Effector memory CD8-positive, alpha-beta T cell (primary cell): ENCODE measurements around the gene HLA-DQA2.
"Not testable (repeated sequence)": the region's sequence is repeated elsewhere in the genome, so short reads cannot be mapped to it uniquely, and the experiment has no call there.

Experiments used
- ATAC-seq: fragments of 150-1000 bp; cut with Tn5 transposase; replicated peaks from 2 replicates; pipeline ENCODE4 v1.10.0; 2021; ENCODE audit warnings: mild to moderate bottlenecking, moderate library complexity
- DNase-seq, 3 experiments: peaks; one replicate each; pipeline ENCODE4 v3.0.0; 2021
- H3K27ac Mint-ChIP-seq, 2 donors: one replicate each; pipeline ENCODE4 v1.8.0; 2022; ENCODE audit warnings: mild to moderate bottlenecking in 2 of 2, mixed read lengths in 2 of 2, moderate library complexity in 2 of 2
- H3K27me3 Mint-ChIP-seq, 2 donors: one replicate each; pipeline ENCODE4 v1.8.0; 2022; ENCODE audit warnings: mixed read lengths in 2 of 2
- H3K36me3 Mint-ChIP-seq: one replicate; pipeline ENCODE4 v1.8.0; 2022; ENCODE audit warnings: mild to moderate bottlenecking, moderate library complexity, mixed read lengths; ENCODE audit not compliant: insufficient read depth
- H3K4me1 Mint-ChIP-seq, 2 donors: one replicate each; pipeline ENCODE4 v1.8.0; 2022; ENCODE audit warnings: low read depth in 2 of 2, mixed read lengths in 2 of 2
- H3K4me3 Mint-ChIP-seq, 2 donors: one replicate each; pipeline ENCODE4 v1.8.0; 2022; ENCODE audit warnings: mild to moderate bottlenecking in 2 of 2, mixed read lengths in 2 of 2, moderate library complexity in 2 of 2
- H3K9me3 Mint-ChIP-seq, 2 donors: one replicate each; pipeline ENCODE4 v1.8.0; 2022; ENCODE audit warnings: mixed read lengths in 2 of 2
- total RNA-seq, 9 experiments: gene quantifications; one replicate each; lab custom pipeline; 2026; lab: John Stamatoyannopoulos, UW

The HLA-DQA2 gene
- 0 to 2.0 (median 0.12) reads per million in 9 experiments for total RNA-seq

GRCh38 chr6:32741031-32741960 lies at the start of gene HLA-DQA2:
Gene HLA-DQA2 (plus strand): TSS chr6:32741391. CDS start chr6:32741444, 53 bp downstream.
- ATAC-seq (no peak), DNase-seq (no peak)
- Mint-ChIP-seq H3K27ac (peak within 1 kb of the TSS in 1 of 2 donors; percentile 41), H3K27me3 (peaks cover 70 to 73% of the 10 kb centered on the region in 2 donors), H3K4me1 (no peaks in the 10 kb centered on the region), H3K4me3 (no peak within 1 kb of the TSS), H3K9me3 (no peaks in the 10 kb centered on the region), H3K36me3 (peaks cover 3% of the 10 kb centered on the region)

DNA sequence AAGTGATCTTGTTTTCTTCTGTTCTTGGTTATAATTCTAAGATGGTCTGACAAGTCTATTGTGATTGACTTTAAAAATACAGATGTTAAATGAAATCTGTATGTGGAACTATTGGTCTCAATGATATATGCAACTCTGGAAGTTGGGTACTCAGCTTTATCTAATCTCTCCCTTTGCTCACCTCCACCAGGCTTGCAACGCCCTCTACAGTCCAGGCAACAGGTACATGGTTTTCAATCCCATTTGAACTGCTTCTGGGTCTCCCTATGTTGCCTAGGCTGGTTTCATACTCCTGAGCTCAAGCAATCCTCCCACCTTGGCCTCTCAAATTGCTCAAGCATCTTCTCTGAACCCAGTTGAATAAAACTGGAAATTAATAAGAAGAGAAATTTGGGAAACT lies 49.2 kb upstream of the HLA-DQA2 start:
- peaks cover 3 to 16% of the 10 kb centered on the region in 2 donors for H3K4me1 Mint-ChIP-seq
- no peak overlapping the region for H3K27ac Mint-ChIP-seq
- H3K4me3 Mint-ChIP-seq = no peak overlapping the region
- H3K27me3 Mint-ChIP-seq = peaks cover 22 to 44% of the 10 kb centered on the region in 2 donors
- H3K9me3 Mint-ChIP-seq = no peaks in the 10 kb centered on the region
- no peaks in the 10 kb centered on the region for H3K36me3 Mint-ChIP-seq
- peak; percentile 58 to 65 (median 62) for DNase-seq
- peak; percentile 94 for ATAC-seq

GRCh38 chr6:32697031-32697430 lies 44.2 kb upstream of the HLA-DQA2 start:
- Mint-ChIP-seq H3K27me3 (peaks cover 58 to 78% of the 10 kb centered on the region in 2 donors), H3K4me3 (no peak overlapping the region), H3K36me3 (no peaks in the 10 kb centered on the region), H3K9me3 (no peaks in the 10 kb centered on the region), H3K27ac (no peak overlapping the region), H3K4me1 (peaks cover 0 to 2% of the 10 kb centered on the region in 2 donors)
- ATAC-seq (no peak), DNase-seq (no peak)

GRCh38 chr6:32700391-32701040 lies 40.7 kb upstream of the HLA-DQA2 start:
- no peaks in the 10 kb centered on the region for H3K4me1 Mint-ChIP-seq
- H3K4me3 Mint-ChIP-seq = no peak overlapping the region
- peak; percentile 17 to 39 (median 26) for DNase-seq
- ATAC-seq = peak; percentile 59
- H3K27me3 Mint-ChIP-seq = peaks cover 54 to 66% of the 10 kb centered on the region in 2 donors
- H3K36me3 Mint-ChIP-seq = no peaks in the 10 kb centered on the region
- H3K9me3 Mint-ChIP-seq = no peaks in the 10 kb centered on the region
- no peak overlapping the region for H3K27ac Mint-ChIP-seq

DNA sequence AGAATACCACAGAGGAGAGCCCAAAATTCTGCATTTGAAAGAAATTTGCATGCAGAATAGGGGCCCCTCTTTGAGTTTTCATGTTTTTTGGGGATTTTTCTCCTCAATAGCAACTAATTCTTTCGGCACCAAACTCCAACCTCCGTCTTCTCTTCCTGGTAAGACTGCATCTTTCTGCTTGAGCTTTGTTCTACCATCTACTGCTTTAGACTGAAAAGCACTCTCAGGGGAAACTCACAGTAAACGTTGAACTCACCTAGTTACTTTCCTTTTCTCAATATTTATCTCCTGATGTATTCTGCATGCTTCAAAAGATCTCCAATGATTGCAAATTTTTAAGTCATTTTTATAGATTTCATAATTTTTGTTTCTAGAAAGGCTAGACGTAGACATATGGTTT lies 37.8 kb upstream of the HLA-DQA2 start:
- no peaks in the 10 kb centered on the region for H3K4me1 Mint-ChIP-seq
- ATAC-seq (no peak), DNase-seq (no peak)
- no peaks in the 10 kb centered on the region for H3K9me3 Mint-ChIP-seq
- no peak overlapping the region for H3K27ac Mint-ChIP-seq
- no peaks in the 10 kb centered on the region for H3K36me3 Mint-ChIP-seq
- H3K27me3 Mint-ChIP-seq = peaks cover 46 to 48% of the 10 kb centered on the region in 2 donors
- no peak overlapping the region for H3K4me3 Mint-ChIP-seq

DNA sequence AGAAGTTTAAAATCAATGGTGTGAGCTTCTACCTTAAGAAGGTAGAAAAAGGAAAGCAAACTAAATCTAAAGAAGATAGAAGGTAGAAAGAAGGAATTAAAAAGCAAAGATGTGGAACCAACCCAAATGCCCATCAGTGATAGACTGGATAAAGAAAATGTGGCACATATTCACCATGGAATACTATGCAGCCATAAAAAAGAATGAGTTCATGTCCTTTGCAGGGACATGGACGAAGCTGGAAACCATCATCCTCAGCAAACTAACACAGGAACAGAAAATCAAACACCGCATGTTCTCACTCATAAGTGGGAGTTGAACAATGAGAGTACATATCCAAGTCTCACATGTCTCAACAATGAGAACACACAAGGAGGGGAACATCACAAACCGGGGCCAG lies 36.0 kb upstream of the HLA-DQA2 start:
- H3K27ac Mint-ChIP-seq, H3K4me3 Mint-ChIP-seq, DNase-seq, H3K4me1 Mint-ChIP-seq, H3K36me3 Mint-ChIP-seq, ATAC-seq, H3K9me3 Mint-ChIP-seq: not testable (repeated sequence)
- peaks cover 36 to 37% of the 10 kb centered on the region in 2 donors for H3K27me3 Mint-ChIP-seq

DNA sequence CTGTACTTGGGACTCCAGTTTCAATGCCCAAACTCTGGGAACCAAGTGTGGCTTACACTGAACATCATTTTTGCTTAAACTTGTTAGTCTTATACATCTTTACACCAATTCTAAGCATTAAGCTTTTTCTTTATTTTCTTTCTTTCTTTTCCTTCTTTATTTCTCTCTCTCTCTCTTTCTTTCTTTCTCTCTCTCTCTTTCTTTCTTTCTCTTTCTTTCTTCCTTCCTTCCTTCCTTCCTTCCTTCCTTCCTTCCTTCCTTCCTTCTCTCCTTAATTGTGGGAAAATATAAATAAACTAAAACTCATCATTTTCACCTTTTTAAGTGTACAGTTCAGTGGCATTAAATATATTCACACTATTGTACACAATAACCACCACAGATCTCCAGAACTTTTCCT lies 31.6 kb upstream of the HLA-DQA2 start:
- peaks cover 0 to 2% of the 10 kb centered on the region in 2 donors for H3K27me3 Mint-ChIP-seq
- no peaks in the 10 kb centered on the region for H3K36me3 Mint-ChIP-seq
- ATAC-seq = no peak
- no peak overlapping the region for H3K4me3 Mint-ChIP-seq
- H3K9me3 Mint-ChIP-seq = no peaks in the 10 kb centered on the region
- DNase-seq = no peak
- no peak overlapping the region for H3K27ac Mint-ChIP-seq
- H3K4me1 Mint-ChIP-seq = no peaks in the 10 kb centered on the region

- H3K27ac Mint-ChIP-seq = no peak overlapping the region
- no peak overlapping the region for H3K4me3 Mint-ChIP-seq
- peaks cover 12 to 15% of the 10 kb centered on the region in 2 donors for H3K27me3 Mint-ChIP-seq
- ATAC-seq = no peak
- DNase-seq = no peak
- H3K36me3 Mint-ChIP-seq = no peaks in the 10 kb centered on the region
- H3K9me3 Mint-ChIP-seq = no peaks in the 10 kb centered on the region
- no peaks in the 10 kb centered on the region for H3K4me1 Mint-ChIP-seq
Measured at GRCh38 chr6:32713241-32713640, 27.9 kb upstream of the HLA-DQA2 start.

GRCh38 chr6:32716396-32716795 lies 24.8 kb upstream of the HLA-DQA2 start:
- H3K27ac Mint-ChIP-seq = no peak overlapping the region
- H3K4me1 Mint-ChIP-seq = no peaks in the 10 kb centered on the region
- no peaks in the 10 kb centered on the region for H3K9me3 Mint-ChIP-seq
- no peak for ATAC-seq
- H3K36me3 Mint-ChIP-seq = no peaks in the 10 kb centered on the region
- no peak for DNase-seq
- H3K27me3 Mint-ChIP-seq = peaks cover 31 to 38% of the 10 kb centered on the region in 2 donors
- H3K4me3 Mint-ChIP-seq = no peak overlapping the region

DNA sequence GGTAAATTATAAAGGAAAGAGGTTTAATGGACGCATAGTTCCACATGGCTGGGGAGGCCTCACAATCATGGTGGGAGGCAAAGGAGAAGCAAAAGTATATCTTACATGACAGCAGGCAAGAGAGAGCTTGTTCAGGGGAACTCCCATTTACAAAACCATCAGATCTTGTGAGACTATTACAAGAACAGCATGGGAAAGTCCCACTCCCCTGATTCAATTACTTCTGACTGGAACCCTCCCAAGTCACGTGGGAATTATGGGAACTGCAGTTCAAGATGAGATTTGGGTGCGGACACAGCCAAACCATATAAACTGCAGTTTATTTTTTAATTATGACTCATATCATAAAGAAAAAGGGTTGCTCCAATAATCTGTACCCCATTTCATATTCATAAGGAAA lies 22.3 kb upstream of the HLA-DQA2 start:
- no peak for ATAC-seq
- Mint-ChIP-seq H3K4me1 (no peaks in the 10 kb centered on the region), H3K4me3 (no peak overlapping the region), H3K27ac (no peak overlapping the region), H3K27me3 (peaks cover 40 to 48% of the 10 kb centered on the region in 2 donors), H3K9me3 (no peaks in the 10 kb centered on the region), H3K36me3 (no peaks in the 10 kb centered on the region)
- no peak for DNase-seq

- DNase-seq = no peak
- ATAC-seq = no peak
- H3K9me3 Mint-ChIP-seq = no peaks in the 10 kb centered on the region
- peaks cover 67 to 68% of the 10 kb centered on the region in 2 donors for H3K27me3 Mint-ChIP-seq
- no peaks in the 10 kb centered on the region for H3K36me3 Mint-ChIP-seq
- H3K4me3 Mint-ChIP-seq = no peak overlapping the region
- H3K4me1 Mint-ChIP-seq = no peaks in the 10 kb centered on the region
- no peak overlapping the region for H3K27ac Mint-ChIP-seq
Measured at GRCh38 chr6:32738126-32738525, 3.1 kb upstream of the HLA-DQA2 start.

- DNase-seq (no peak), ATAC-seq (no peak)
- H3K4me1 Mint-ChIP-seq = no peaks in the 10 kb centered on the region
- H3K27ac Mint-ChIP-seq = no peak overlapping the region
- no peaks in the 10 kb centered on the region for H3K9me3 Mint-ChIP-seq
- H3K4me3 Mint-ChIP-seq = no peak overlapping the region
- H3K27me3 Mint-ChIP-seq = peaks cover 70 to 76% of the 10 kb centered on the region in 2 donors
- peaks cover 3% of the 10 kb centered on the region for H3K36me3 Mint-ChIP-seq
Measured at GRCh38 chr6:32742374-32742773, 1.2 kb downstream of the HLA-DQA2 start.

DNA sequence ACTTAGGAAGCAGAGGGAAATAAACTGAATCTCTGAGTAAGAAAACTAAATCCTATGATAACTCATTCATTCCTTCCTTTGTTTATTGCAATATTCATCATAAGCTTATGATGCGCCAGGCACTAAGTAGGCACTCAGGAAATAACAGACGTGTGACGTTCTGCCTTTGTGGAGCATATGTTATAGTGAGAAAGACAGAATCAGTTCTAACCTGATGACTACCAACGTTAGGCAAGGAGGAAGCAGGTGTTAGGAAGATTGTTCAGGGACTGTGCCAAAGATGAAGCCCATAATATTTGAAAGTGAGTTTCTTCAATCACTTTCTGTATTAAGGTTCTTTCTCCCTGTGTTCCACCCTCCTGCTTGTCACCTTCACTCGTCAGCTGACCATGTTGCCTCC lies 3.6 kb downstream of the HLA-DQA2 start:
- Mint-ChIP-seq H3K27me3 (peaks cover 63 to 65% of the 10 kb centered on the region in 2 donors), H3K27ac (no peak overlapping the region), H3K36me3 (peaks cover 3% of the 10 kb centered on the region), H3K9me3 (no peaks in the 10 kb centered on the region), H3K4me1 (no peaks in the 10 kb centered on the region), H3K4me3 (no peak overlapping the region)
- no peak for DNase-seq
- ATAC-seq = no peak

DNA sequence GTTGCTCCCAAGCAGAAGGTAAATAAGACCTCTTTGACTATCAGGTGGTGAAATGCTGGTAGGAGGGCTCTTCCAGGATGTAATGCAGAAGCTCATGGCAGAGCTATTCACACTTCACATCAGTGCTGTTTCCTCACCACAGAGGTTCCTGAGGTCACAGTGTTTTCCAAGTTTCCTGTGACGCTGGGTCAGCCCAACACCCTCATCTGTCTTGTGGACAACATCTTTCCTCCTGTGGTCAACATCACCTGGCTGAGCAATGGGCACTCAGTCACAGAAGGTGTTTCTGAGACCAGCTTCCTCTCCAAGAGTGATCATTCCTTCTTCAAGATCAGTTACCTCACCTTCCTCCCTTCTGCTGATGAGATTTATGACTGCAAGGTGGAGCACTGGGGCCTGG lies 4.5 kb downstream of the HLA-DQA2 start:
- H3K27me3 Mint-ChIP-seq = peaks cover 59 to 62% of the 10 kb centered on the region in 2 donors
- H3K4me1 Mint-ChIP-seq, ATAC-seq, H3K27ac Mint-ChIP-seq, H3K36me3 Mint-ChIP-seq, DNase-seq, H3K4me3 Mint-ChIP-seq, H3K9me3 Mint-ChIP-seq: not testable (repeated sequence)
